MM.1S (cell line): ENCODE data around the gene HDAC7.

Experiments
- DNase-seq: peaks from one replicate; pipeline ENCODE4 v3.0.0-alpha.2; 2015
- H2AFZ ChIP-seq: fragments of 300-600 bp; sonication (generic); 2 replicates; pipeline ENCODE4 v1.6.0; 2016; ENCODE audit warnings: antibody characterized with exemption, low read length
- H3F3A ChIP-seq: fragments of 300-600 bp; sonication (generic); 2 replicates; pipeline ENCODE4 v1.6.1; 2016; ENCODE audit warnings: mild to moderate bottlenecking, antibody characterized with exemption, low read length, moderate library complexity, mixed read lengths; ENCODE audit not compliant: insufficient read depth
- H3K27ac ChIP-seq: fragments of 300-600 bp; sonication (generic); 2 replicates; pipeline ENCODE4 v1.5.1; 2016; ENCODE audit warnings: mild to moderate bottlenecking, low read length
- H3K27me3 ChIP-seq: fragments of 300-600 bp; sonication (generic); replicated peaks from 2 replicates; pipeline ENCODE4 v1.6.0; 2016; ENCODE audit warnings: low read length; ENCODE audit not compliant: insufficient read depth
- H3K36me3 ChIP-seq: fragments of 300-600 bp; sonication (generic); replicated peaks from 2 replicates; pipeline ENCODE4 v1.6.1; 2016; ENCODE audit warnings: mild to moderate bottlenecking, low read length, mixed read lengths; ENCODE audit not compliant: insufficient read depth
- H3K4me1 ChIP-seq: fragments of 300-600 bp; sonication (generic); 2 replicates; pipeline ENCODE4 v1.6.1; 2016; ENCODE audit warnings: low read length, mixed read lengths
- H3K4me2 ChIP-seq: fragments of 300-600 bp; sonication (generic); 2 replicates; pipeline ENCODE4 v1.6.0; 2016; ENCODE audit warnings: low read depth, low read length
- H3K4me3 ChIP-seq: fragments of 300-600 bp; sonication (generic); 2 replicates; pipeline ENCODE4 v1.5.1; 2016; ENCODE audit warnings: low read length, mixed read lengths
- H3K79me2 ChIP-seq: fragments of 300-600 bp; sonication (generic); 2 replicates; pipeline ENCODE4 v1.6.1; 2016; ENCODE audit warnings: mixed run types, low read length, mixed read lengths
- H3K9ac ChIP-seq: fragments of 300-600 bp; sonication (generic); 2 replicates; pipeline ENCODE4 v1.6.1; 2016; ENCODE audit warnings: low read length, mixed read lengths
- H3K9me2 ChIP-seq: fragments of 300-600 bp; sonication (generic); replicated peaks from 2 replicates; pipeline ENCODE4 v1.6.1; 2016; ENCODE audit warnings: mild to moderate bottlenecking, low read length, mixed read lengths; ENCODE audit not compliant: insufficient read depth
- H3K9me3 ChIP-seq: fragments of 300-600 bp; sonication (generic); replicated peaks from 2 replicates; pipeline ENCODE4 v1.6.1; 2016; ENCODE audit warnings: mild to moderate bottlenecking, low read length, mixed read lengths; ENCODE audit not compliant: insufficient read depth
- H4K20me1 ChIP-seq: fragments of 300-600 bp; sonication (generic); 2 replicates; pipeline ENCODE4 v1.6.1; 2016; ENCODE audit warnings: mild to moderate bottlenecking, low read length, moderate library complexity, mixed read lengths; ENCODE audit not compliant: insufficient read depth
- EZH2 ChIP-seq: fragments of 300-600 bp; sonication (generic); optimal IDR thresholded peaks from 2 replicates; pipeline ENCODE3; 2017; ENCODE audit warnings: low read depth, mild to moderate bottlenecking, antibody characterized with exemption, low read length, mixed read lengths
- EZH2phosphoT487 ChIP-seq: fragments of 300-600 bp; sonication (generic); IDR thresholded peaks from 2 replicates; pipeline ENCODE4 v1.6.1; 2018; ENCODE audit warnings: antibody characterized with exemption, low read length
- TF ChIP-seq, protein P1 (sequence below): fragments of 300-600 bp; sonication (generic); IDR thresholded peaks from 2 replicates; pipeline ENCODE4 v1.5.1; 2016; ENCODE audit warnings: antibody characterized with exemption, low read length, mixed read lengths

Gene HDAC7

DNA sequence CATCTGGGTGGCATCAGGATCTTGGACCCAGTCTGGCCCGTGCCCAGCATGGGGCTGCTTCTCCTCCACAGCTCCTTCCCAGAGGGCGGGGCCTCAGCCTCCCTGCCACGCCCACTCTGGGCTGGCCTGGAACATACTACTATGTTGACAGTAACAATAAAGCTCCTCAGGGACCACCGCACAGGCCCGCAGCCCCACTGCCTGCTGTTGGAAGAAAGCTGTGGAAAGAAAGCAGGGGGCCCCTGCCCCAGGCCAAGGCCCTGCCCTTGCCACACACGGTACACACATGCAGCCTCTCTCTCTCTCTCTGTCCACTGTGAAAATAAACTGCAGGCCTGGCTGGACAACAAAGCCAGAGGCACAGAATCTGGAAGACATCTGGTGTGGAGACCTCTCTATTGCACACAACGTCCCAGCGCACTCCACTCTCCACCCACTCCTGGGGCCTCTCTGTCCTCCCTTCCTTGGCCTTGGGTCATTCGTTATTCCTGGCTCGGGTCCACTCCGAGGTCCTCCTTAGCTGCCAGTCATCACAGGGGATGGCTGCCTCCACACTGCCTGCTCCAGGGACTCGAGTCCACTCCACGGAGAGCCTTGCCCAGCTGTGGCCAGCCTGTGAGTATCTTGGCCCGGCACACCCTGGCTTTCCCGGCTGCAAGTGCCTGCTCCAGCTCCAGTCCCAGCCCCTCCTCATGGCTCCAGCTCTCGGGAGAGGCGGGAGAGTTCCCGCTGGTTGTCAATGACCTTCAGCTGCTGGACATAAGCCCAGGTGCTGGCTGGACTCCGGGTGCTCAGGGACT is 82.6 kb downstream of the HDAC7 start:
- Histone ChIP-seq H4K20me1 (no peaks in the 10 kb centered on the region), H3K27ac (no peak overlapping the region), H3K9me3 (no peaks in the 10 kb centered on the region), H3K36me3 (no peaks in the 10 kb centered on the region), H3K4me2 (no peak overlapping the region), H3F3A (peaks cover 5% of the 10 kb centered on the region; the same call in 1 of the 2 replicates), H3K9me2 (no peaks in the 10 kb centered on the region), H3K4me1 (peaks cover 14% of the 10 kb centered on the region), H2AFZ (no peak overlapping the region), H3K9ac (no peak overlapping the region), H3K79me2 (no peaks in the 10 kb centered on the region), H3K4me3 (no peak overlapping the region), H3K27me3 (no peaks in the 10 kb centered on the region)
- TF ChIP-seq EZH2phosphoT487 (no peak), EZH2 (no peak)
- TF ChIP-seq, protein P1, sequence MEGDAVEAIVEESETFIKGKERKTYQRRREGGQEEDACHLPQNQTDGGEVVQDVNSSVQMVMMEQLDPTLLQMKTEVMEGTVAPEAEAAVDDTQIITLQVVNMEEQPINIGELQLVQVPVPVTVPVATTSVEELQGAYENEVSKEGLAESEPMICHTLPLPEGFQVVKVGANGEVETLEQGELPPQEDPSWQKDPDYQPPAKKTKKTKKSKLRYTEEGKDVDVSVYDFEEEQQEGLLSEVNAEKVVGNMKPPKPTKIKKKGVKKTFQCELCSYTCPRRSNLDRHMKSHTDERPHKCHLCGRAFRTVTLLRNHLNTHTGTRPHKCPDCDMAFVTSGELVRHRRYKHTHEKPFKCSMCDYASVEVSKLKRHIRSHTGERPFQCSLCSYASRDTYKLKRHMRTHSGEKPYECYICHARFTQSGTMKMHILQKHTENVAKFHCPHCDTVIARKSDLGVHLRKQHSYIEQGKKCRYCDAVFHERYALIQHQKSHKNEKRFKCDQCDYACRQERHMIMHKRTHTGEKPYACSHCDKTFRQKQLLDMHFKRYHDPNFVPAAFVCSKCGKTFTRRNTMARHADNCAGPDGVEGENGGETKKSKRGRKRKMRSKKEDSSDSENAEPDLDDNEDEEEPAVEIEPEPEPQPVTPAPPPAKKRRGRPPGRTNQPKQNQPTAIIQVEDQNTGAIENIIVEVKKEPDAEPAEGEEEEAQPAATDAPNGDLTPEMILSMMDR = no peak
- DNase-seq = no peak

- Histone ChIP-seq H3K4me2 (no peak overlapping the region), H3K4me3 (no peak overlapping the region), H3K27me3 (no peaks in the 10 kb centered on the region), H3F3A (no peaks in the 10 kb centered on the region), H3K27ac (no peak overlapping the region), H2AFZ (no peak overlapping the region), H3K9me2 (no peaks in the 10 kb centered on the region), H3K79me2 (no peaks in the 10 kb centered on the region), H3K36me3 (no peaks in the 10 kb centered on the region), H3K4me1 (peaks cover 7% of the 10 kb centered on the region), H3K9ac (no peak overlapping the region), H4K20me1 (no peaks in the 10 kb centered on the region), H3K9me3 (no peaks in the 10 kb centered on the region)
- TF ChIP-seq, protein P1 = no peak
- no peak for TF ChIP-seq EZH2
- no peak for TF ChIP-seq EZH2phosphoT487
- DNase-seq = no peak
Observed at GRCh38 chr12:47736216-47736615, 83.5 kb downstream of the HDAC7 start.

DNA sequence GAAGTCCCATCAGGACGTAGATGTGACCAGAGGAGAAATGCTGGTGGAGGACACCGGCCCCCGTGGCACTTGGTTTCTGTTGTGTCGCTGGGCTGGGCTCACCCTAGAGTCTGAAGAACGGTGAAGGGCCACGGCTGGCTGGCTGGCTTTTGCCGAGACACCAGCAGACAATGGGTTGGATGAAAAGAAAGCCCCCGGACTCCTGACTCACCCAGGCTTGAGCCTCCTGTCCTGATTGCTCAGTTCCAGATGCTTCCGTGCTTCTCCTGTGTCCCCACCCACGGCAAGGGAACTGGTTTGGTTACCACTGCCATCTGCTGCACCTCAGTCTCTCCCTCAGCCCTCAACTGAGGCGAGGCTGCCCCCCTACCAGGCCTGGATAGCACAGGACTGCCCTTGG is 84.1 kb downstream of the HDAC7 start:
- Histone ChIP-seq H3K4me2 (no peak overlapping the region), H3K9ac (no peak overlapping the region), H2AFZ (no peak overlapping the region), H3F3A (no peaks in the 10 kb centered on the region), H3K9me2 (no peaks in the 10 kb centered on the region), H3K36me3 (no peaks in the 10 kb centered on the region), H3K27ac (no peak overlapping the region), H3K79me2 (no peaks in the 10 kb centered on the region), H4K20me1 (no peaks in the 10 kb centered on the region), H3K4me3 (no peak overlapping the region), H3K4me1 (peaks cover under 1% of the 10 kb centered on the region; the same call in 1 of the 2 replicates), H3K27me3 (no peaks in the 10 kb centered on the region), H3K9me3 (no peaks in the 10 kb centered on the region)
- DNase-seq = no peak
- TF ChIP-seq EZH2 (no peak), EZH2phosphoT487 (no peak)
- TF ChIP-seq, protein P1 = no peak
